GM19452 (cell line): Measurements from ENCODE around the gene CARD19.

Experiments
- ATAC-seq: cut with Tn5 transposase; IDR thresholded peaks from one replicate; pipeline ENCODE4 v1.9.1; 2021; ENCODE audit not compliant: unreplicated experiment

Gene CARD19

DNA sequence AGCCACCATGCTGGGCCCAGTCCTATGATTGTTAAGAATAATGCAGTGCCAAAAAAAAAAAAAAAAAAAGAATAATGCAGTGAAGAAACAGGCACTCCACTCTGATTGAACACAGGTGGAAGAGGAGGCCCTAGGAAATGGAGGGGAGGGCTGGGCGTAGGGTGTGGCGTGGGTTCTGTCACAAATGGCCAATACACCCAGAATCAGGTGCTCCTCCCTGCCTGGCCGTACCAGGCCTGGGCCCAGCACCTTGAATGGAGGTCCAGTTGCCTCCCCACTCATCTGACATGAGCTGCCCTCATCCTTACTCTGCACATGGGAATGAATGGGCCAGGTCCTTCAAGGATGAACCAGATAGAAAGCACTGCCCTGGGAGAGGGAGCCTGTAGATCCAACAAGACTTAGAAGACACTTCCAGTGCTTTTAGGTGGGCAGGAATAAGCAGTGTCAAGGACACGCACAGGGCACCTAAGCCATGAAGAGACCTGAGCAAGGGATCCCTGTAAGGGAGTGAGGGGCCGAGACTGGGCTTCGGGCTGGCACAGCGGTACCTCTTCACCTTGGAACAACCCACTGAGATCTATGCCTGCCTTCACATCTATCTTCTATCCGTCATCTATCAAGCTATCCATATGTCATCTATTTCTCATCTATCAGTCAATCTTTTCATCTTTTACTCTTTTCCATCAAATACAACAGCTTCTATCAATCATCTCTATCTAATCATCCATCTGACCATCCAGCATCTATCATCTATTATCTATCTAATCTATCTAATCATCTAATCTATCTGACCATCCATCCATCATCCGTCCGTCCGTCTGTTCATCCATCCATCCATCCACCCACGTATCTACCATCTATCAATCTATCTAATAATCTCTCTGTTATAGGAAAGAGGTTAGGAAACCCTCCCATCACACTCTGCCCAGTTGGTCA lies 22.2 kb downstream of the CARD19 start:
- ATAC-seq: no peak

DNA sequence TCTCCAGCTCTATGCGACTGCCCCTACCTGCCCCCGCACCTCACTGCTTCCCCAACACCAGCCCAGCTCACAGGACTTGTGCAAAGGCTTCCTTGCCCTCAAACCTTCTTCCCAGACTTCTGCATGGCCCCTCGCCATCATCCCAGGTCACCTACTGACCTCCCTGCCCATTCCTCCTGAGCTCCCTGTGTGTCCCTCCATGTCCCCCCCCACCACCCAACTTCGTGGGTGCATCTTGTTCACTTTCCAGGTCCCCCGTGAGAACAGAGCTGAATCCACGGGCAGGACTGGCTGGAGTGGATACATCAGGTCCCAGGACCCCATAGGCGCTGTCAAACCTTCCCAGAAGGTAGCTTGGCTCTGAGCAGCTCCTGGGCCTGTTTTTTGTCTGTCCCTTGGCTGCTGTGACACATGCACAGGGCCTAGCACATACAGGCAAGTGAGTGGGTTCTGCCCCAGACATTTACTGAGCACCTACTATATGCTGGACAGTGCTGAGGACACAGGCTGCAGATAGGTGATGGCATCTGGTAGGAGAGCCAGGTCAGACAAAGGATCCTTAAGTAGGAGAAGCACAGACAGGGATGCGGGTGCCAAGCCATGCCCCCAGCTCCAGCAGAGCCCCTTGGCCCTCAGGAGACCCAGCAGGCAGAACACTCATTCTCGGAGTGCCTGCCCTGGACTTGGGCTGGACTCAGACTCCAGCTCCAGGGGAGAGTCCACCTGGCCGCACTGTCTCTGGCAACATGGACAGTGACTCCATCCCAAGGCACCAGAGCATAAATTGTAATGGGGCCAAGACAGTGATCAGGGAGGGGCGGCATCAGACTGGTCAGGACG lies 23.1 kb downstream of the CARD19 start:
- ATAC-seq: no peak

DNA sequence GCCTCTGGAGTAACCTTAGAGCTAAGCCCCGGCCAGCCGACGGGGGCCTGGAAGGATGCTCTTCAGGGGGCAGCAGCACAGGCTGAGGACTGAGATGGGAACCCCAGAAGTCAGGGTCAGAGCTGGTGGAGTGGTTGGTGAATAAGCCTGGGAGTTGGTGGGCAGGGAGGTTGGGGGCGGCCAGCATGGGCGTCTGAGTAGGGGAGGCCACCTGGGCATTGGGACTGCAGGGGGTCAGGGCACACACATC lies 23.6 kb downstream of the CARD19 start:
- ATAC-seq: no peak

DNA sequence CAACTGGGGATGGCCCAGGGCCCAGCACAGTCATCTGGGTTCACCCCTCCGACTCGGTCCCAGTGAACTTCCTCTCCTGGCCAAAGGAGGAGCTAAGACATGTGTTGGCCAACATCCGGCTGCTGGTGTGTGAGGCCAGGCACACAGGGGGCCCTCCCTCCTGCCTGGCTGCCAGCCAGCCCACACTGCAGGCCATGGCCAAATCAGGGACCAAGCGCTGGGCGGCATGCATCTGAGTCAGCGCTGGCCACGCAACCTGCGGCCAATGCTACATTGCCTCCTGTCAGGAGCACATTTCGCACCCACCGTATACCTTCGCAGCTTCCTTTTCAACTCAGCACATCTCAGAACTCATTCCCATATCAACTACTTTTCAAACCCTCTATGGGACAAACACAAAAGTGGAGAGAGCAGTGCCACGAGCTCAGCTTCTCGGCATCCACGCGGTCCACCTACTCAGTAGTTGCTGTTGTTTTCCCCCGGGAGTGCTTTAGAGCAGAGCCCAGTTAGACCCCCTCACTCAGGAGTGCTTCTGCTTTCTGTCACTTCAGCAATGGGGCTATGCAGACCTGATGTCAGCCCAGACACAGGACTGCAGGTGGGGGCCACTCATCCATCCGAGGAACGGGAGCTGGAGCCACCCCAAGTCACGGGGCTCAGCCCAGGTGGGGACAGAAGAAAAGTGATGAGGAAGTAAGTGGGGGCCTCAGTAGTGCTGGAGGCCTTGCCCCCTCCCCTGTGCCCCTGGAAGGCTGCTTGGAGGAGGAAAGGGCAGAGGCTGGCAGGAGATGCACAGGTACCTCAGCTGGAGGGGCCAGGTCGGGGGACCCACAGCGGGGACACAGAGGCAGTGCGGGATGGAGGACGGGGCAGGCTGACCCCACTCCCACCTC lies 24.2 kb downstream of the CARD19 start:
- ATAC-seq: peak; percentile 93

DNA sequence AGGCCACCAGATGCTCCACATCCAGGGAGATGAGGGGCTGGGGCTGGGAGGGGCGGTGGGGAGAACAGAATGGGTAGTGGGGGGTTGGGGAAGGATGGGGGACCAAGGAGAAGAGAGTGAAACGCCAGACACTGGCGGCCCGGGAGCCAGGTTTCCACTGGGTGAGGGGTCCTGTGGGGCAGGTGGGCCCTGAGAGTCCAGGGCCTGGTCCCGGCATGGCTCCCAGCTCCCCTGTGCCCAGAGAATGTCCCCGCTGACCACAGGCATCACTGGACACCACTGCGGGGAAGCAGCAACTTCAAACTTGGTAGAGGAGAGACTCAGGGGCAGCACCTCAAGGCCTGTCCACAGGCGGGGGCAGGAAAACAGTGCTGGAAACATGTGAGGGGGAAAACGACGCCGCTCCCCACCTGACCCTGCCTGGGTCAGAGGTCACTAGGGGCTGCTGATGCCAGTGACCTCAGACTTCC lies 24.9 kb downstream of the CARD19 start:
- no peak for ATAC-seq

DNA sequence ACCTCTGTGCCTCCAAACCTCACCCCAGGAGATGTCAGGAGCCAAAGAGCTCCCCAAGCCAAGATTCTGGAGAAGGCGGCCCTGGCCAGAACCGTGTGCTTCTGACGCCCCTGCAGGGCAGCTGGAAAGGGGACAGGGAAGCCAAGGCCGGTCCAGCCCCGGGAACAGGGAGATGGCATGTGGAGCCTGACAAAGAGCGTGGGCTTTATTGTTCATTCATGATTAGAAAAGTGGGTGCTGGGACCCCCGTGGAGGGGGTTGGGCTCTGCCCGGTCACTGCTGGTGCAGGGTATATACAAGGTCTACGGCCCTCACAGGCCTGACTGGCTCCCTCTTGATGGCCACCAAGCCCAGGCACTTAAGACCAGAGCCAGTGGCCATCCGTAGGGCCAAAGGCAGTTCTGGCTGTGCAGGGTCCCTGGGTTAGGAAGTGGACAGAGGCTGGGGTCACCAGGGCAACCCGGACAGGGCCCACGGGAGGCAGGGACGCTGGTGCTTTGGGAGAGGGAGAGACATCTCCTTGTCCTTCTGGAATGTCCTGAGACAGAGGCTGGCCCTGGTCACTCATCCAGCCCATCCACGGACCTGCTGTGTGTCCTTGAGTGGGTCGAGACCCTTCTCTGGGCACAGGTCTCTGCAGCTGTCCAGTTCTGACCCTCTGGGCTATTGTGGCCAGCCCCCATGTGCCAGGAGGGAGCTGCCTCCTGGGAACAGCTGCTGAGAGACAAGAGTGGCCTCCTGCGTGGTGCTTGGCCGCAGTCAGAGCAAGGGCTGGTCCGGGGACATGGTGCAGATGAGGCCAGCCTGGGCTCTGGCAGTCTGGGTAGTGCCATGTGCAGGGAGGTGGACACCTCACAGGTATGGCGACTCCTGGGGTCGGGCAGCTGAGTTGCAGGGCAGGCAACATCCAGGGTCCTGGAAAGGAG lies 25.6 kb downstream of the CARD19 start:
- ATAC-seq: no peak

DNA sequence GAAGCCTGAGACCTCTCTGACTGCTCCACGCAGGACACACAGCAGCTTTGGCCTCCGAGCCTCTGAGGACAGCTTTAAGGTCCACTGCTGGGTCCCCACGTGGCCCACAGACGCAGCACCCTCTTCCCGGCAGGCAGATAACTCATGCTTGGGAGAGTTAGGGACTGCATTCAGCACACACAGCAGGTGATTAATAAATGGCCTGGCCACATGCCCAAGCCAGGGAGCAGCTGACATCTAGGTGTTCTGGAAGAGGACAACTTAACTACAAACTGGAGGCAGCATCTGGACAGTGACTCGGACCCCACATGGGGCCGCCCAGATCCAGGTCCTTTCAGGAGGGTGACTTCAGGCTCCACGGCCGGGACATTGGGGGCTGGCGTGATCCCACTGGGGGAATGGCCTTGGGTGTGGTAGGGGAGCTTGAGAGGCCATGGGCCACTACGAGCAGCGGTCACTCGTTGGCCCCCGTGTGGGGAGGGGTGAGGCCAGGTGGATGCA lies 26.8 kb downstream of the CARD19 start:
- no peak for ATAC-seq

DNA sequence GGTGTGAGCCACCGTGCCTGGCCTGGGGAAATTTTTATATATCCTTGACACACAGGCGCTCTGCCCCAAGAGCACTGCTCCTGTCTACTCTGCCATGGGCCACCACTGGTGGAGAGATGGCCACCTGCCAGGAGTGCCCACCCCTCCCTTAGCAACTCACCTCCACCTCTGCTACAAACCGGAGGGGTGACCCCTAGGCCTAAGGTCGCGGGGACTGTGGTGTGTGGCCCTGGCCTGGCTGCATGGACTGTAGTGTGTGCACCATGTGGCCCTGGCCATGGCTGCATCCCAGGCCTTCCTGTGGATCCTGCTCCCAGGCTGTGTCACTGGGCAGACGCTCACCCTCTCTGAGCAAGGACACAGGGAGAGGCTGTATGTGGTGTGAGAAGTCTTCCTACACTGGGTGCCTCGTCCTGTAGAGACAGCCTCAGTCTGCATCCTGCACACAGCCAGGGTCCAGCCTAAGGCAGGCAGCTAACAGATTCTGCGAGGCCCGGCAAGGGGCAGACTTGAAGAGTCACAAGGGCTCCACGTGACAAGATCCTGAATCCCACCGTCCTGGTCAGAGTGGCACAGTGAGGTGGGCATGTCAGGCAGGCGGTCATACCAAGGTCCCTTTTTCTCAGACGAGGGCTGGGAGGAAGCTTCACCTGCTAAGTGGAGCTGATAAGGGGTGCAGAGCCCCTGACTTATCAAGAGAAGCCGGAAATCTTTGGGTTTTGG lies 27.7 kb downstream of the CARD19 start:
- ATAC-seq: no peak

DNA sequence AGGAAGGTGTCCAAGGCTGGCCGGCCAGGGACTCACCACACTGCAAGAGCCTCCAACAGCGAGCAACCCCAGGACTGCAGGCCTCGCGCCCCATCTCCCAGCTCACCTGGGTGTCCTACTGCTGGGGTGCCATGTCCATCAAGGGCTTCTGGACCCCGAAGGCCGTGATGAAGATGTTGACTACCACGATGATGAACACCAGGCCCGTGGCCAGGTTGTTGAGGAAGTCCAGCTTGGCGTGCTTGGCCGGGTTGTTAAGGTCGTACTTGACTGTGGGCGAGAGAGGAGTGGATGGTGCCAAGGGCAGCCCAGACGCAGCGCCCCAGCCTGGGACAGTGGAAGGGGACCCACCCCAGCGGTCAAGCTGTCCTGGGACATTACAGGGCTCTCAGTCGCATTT lies 28.8 kb downstream of the CARD19 start:
- no peak for ATAC-seq

DNA sequence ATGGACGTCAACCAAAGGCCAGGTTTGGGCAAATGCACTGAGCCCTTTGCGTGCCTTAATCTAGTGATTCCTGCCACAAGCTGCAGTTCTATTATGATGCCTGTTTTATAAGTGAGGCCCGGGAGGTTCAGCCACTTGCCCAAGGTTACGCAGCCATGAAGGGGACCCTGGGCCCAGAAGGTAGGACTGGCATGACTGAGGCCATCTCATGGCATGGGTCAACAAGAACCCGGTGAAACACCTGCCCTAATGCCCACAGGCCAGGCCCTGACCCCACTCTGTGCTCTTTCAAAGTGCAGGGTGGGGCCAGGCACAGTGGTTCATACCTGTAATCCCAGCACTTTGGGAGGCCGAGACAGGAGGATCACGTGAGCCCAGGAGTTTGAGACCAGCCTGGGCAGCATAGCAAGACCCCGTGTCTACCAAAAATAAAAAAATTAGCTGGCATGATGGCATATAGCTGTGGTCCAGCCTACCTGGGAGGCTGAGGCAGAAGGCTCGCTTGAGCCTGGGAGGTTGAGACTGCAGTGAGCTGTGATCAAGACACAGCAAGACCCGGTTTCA lies 29.4 kb downstream of the CARD19 start:
- ATAC-seq: no peak

DNA sequence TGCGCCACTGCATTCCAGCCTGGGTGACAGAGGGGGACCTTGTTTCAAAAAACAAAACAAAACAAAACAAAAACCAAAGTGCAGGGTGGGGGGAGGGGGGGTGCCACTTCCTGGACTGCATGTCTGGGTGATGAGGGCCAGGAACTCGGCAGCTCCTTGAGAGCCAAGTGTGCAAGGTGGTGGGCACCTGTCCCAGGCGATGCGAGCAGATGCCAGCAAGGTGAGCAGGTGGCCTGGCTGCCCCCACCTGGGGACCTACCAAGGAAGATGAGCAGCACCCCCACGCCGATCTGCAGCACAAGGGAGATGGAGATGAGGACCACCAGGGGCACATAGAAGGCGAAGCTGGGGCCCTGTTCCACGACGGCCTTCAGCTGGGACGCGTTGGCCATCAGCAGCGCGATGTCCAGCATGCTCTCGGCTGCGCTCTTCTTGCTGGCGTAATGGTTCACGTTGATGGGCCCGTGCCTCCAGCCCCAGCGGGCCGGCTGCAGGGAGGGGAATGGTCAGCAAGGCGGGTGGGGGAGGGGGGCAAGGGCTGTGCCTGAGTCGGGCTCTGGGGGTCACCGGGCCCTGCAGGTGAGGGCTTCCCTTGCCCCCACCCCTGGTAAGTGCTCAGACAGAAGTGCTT lies 30.2 kb downstream of the CARD19 start:
- ATAC-seq: no peak

DNA sequence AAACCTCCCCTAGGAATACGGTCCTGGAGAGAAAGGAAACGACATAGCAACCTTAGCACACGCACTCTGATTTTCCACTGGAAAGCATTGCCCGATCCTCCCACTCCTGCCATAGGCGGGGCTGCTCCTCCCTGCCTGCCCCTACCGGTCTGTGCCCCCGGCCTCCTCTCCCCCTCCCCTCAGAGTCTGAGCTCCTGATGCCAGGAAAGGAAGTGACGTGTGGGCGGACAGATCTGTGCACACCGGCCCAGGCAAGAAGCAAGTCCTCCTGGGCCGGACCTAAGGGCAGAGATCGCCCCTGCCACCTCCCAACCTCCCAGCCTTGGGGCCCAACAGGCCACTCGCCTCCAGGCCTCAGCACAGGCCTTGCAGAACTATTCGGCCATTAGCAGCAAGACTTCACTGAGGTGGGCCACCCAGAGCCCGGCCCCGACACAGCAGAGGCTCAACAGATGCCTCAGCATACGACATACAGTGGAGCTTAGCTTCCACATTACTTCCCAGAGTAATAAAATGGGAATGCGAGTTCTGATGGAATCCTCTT lies 30.9 kb downstream of the CARD19 start:
- ATAC-seq: no peak

DNA sequence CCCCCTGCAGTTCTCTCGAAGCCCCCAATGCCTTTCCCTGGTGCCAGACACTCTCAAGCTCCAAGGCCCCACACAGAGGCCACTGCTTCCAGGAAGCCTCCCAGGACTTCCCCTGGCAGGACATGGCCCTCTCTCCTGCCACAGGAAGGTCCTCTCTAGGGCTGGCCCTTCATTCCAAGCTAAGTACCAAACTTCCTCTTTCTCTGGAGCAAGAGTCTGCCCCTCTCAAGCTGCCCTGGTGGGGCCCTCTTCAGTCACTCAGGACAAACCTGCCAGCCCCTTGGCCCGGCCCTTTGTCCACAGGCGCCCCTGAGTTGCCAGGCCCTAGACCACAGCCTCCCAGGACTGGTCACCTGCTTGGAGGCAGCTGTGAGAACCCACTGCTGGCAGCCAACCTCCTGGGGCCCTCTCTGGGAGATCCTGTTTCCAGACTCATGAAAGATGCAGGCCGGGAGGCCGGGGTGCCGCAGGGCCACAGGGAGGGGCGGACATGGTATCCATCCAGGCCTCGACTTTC lies 31.4 kb downstream of the CARD19 start:
- ATAC-seq: no peak

DNA sequence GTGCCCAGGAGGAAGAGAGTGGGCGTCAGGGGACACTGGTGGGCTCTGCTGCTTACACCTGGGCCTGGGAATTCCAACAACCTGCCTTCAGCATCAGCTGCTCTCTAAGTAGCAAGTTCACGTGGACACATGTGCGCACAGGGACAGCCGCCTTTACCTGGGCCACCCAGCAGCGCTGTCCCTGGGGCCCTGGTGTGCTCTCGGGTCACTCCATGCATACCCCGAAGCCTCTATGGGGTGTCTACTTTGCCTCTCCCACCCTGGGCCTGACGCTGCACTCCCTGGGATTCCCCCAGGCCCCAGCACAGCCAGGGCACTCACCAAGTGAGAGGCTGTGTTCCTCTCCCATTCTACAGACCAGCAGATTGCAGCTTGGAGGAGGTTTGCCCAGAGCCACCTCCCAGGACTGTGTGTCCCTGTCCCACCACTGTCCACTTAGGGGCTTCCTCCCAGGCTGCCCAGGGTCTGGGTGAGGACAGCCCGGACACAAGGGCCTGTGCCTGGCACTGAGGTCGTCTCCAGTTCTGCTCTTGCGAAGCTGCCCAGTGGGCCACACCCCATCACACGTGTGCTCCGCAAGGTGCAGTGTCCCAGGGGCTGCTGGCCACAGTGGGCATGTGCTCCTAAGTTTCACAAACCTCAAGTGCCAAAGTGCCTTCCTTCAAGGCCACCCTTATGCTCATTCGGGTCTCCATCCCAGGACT lies 32.1 kb downstream of the CARD19 start:
- no peak for ATAC-seq

DNA sequence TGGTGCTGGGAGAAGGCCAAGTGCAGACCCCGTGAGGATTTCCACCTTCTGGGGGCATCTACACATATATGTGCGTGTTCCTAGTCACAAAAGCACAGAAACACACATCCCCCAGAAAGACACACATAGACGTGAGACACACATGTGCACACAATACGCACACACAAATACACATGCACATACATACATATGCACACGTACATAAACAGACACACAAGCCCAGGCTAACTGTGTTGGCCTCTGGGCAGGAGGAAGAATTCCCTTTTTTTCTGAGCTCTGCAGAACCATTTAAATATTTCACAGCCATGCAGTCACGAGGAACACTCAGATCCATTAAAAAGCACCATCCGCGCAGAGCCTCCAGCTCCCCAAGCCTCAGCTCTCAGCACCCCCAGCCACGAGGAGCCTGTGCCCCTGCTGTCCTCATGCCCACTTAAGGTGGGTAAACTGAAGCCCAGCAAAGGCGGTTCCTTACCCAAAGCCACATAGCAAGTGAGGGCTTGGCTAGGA lies 32.8 kb downstream of the CARD19 start:
- no peak for ATAC-seq

DNA sequence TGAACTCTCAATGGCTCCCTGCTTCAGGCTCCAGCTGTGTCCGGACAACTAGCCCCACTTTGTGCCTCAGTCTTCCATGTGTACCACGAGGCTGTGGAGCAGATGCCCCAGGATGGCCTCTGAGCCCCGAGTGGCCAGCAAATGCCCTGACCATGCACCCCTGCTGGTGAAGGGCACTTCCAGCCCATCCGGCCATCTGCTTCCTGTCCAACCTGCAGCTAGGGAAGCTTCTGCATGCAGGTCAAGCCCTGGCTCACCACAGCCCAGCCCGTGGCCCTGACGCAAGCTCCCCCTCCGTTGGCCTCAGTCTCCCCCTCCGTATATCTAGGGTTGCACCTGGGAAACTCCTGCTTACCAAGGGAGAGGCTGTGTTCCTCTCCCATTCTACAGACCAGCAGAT lies 33.3 kb downstream of the CARD19 start:
- no peak for ATAC-seq
